ENCODE measurements around the gene LBR.

DNA sequence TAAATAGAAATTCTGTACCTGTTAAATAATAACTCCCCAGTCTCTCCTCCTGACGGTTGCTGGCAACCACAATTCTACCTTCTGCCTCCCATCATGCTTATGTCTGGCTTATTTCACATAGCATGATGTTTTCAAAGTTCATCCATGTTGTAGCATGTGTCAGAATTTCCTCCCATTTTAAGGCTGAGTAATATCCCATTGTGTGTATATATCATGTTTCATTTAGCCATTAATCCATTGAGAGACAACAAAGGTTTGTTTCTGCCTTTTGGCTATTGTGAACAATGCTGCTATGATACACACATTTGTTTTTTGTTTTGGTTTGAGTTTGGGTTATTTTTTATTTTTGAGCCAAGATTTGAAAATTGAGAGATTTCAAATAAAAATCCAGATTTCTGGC lies 72.0 kb downstream of the LBR start:
- TF ChIP-seq POLR2A (IDR thresholded peaks at IDR 0.05; ENCODE audit: low read length) (no peak), GATA1 (IDR thresholded peaks at IDR 0.05; ENCODE audit: low read depth, low read length) (no peak)

Data from erythroblast (primary cell).